Ammon's horn (tissue), 1 donor: ENCODE measurements around the gene SH2D3C.
A peak's percentile ranks its signal among the peaks of the same experiment; 100 is the strongest.

ENCODE experiments used
- DNase-seq: peaks from one replicate; pipeline ENCODE4 v3.0.0-alpha.2; 2016; ENCODE audit warnings: low spot score

SH2D3C gene

DNA sequence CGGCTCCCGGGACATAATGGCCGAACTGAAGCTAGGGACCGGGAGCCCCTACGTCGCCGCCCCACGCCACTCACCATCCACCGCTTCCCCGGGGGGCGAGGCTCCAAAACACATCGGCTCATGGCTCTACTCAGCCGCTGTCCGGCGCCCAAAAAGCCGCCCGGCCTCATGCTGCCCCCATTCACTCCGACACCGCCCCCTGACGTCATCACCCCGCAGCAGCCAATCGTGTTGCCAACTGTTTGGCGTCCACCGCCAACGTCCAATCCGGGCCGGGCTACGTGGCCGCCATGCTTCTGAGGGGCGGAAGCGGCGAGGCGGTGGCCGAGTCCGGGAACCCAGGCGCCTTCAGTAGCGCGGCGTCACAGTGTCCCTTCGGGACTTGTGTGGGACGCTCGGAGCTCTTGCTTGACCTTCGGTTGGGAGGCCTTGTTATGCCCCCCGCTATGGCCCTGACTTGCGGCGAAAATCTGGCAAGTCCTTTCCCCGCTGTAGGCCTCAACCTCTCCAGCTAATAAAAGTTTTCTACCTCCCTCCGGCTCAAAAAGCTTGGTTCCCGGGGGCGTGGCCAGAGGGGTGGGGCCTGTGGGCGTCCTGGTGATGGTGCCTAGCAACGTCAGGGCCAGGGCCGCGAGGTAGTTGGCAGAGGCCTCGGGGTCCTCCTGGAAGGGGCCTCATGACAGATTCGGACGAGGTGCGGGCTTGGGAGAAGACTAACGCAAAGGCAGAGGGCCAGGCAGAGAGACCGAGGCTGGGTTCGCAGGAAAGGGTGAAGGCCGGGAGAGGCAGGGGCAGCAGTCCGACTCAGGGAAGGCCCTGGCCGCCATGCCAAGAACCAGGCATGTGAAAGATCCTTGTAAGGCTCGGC is 62.8 kb downstream of the SH2D3C start, which contains the start of the genes PTRH1 and TTC16:
PTRH1 (minus strand) TSS at position 194 of the 868 bp plus-strand sequence; CDS start at position 170, 24 bp downstream.
TTC16 (plus strand) TSS at position 610 of the 868 bp plus-strand sequence; CDS start at position 677, 67 bp downstream.
- peak; percentile 99 for DNase-seq

DNA sequence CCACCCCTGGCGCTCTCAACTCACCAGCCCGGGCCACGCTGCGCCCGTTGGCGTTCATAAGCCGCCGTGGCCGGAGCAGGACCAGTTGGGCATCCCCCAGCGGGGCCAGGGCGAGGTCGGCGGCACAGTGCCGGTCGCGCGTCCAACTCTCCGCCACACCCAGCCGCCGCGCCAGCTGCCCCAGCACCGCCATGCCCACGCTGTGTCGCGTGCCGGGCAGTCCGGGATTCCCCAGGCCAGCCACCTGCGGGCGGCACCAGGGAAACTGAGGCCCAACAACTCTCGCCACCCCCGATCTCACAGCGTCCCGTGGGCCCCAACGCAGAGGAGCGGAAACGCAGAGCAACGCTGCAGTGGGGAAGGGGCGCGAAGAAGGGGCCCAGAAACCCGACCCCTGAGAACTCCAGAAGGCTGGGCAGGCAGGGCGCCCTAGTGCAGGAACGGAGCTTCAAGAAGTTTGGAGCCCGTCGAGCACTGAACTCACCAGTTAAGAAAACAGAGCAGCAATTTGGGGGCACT is 63.5 kb downstream of the SH2D3C start:
- no peak for DNase-seq

DNA sequence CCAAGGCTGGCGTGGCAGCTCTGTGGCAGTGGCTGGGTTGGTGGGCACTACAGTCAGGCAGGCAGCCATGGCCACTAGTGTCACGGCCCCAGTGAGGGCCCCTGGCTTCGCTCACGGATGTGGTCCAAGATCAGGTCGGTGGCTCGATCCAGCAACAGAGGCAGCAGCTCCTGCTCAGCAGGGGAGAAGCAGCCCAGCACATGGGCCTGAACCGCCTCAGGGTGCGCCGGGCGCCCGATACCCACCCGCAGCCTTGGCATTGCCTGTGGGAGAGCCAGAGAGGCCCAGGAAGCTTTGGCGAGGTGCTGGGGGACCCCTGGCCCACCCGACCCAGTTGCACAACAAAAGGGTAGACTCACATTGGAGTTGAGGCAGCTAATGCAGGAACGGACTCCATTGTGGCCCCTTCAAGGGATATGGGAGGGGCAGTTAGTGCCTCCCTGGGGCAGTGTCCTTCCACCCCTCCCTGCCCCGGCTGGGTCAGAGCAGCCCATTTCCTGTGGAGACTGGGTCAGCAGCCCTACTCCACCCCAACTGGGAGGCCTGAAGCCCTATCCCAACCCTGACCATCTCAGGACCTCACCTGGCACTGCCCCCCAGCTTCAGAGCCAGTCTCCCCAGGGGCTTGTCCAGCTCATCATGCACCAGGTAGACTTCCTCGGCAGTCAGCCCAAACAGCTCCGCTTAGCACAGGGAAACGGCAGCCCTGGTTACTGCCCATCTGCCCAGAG is 64.3 kb downstream of the SH2D3C start:
- no peak for DNase-seq

DNA sequence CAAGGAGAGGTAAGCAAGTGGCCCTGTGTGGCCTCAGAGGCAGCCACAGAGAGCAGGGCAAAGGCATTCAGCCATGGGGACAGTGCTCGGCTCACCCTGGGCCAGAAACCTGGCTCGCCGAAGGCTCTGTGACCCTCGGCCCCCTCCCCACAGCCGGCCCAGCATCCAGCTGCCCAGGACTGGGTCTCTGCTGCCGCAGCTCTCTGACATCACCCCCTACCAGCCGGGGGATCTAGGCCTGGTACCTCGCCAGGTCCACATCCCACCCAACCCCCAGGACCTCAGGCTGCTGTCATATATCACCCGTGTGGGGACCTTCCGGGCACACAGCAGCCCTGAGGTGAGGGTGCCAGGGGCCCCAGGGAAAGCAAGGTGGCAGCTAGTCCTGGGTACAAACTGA is 65.6 kb downstream of the SH2D3C start:
- no peak for DNase-seq

DNA sequence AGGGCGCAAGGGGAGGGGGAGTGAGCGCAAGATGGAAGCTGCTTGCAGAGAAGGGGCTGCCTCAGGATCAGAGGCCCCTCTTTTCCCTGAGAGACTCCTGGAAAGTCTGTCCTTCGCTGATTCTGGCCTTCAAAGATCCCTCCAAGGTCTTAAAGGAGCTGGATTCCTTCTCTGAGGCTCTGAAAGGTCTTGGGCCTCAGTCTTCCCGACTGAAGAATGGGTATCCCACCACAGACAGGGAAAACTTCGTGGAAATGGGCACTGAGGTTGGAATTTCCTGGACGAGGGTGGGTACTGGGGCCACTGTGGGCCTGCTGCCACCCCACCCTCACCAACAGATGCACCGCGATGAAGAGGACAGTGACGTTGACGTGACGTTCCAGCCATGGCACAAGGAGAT is 66.1 kb downstream of the SH2D3C start:
- no peak for DNase-seq

DNA sequence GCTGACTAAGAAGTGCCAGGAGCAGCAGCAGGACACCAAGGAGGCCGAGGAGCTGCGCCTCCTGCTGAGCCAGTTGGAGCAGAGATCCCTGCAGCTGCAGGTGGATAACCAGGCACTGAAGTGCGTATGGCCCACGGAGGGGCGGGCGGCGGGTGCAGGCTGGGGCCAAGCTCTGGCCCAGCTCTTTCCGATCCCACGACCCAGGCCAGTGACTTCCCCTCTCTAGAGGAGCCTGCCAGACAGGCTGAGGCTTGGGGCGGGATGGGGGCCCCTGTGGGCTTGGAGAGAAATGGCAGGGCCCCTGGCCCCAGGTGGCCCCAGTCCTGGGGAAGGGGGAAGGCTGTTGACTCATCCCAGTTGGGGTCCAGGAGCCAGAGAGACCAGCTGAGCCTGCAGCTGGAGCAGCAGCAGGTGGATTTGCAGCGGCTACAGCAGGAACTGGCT is 66.6 kb downstream of the SH2D3C start:
- no peak for DNase-seq

DNA sequence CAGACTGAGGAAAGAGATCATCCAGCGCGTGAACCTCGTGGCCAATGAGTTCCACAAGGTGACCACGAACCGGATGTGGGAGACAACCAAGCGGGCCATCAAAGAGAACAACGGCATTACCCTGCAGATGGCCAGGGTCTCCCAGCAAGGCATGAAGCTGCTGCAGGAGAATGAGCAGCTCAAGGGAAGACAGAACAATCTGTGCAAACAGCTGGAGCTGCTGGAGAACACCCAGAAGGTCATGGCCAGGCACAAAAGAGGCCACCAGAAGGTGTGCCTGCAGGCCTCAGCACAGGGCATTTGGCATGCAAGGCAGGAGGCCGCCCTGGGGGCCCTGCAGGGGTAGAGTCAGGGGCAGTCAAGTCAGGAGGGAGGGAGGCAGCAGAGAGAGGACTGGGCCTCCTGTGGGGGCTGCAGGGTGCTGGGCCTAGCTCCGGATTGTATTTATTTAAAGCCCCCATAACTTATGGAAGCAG is 67.2 kb downstream of the SH2D3C start:
- no peak for DNase-seq

DNA sequence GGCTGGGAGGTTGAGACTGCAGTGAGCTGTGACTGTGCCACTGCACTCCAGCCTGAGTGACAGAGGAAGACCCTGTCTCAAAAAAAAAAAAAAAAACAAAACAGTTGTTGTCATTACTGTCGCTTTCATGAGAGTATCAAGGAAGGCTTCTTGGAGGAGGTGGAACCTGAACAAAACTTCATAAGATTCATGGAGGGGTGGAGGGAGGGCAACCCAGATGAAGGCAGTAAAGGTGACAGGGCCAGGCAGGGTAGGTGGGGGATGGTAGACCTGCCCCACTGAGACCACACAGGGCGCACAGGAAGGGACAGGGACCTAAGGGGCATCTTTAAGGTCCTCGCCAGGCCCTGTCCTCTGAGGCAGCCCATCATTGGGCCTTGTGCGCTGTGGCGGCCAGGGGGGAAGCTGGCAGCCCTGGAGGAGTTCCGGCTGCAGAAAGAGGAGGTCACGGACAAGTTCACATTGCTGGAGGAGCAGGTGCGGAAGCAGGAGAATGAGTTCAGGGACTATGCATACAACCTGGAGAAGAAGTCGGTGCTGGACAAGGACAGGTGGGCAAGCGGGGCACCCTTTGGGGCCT is 68.2 kb downstream of the SH2D3C start:
- no peak for DNase-seq

DNA sequence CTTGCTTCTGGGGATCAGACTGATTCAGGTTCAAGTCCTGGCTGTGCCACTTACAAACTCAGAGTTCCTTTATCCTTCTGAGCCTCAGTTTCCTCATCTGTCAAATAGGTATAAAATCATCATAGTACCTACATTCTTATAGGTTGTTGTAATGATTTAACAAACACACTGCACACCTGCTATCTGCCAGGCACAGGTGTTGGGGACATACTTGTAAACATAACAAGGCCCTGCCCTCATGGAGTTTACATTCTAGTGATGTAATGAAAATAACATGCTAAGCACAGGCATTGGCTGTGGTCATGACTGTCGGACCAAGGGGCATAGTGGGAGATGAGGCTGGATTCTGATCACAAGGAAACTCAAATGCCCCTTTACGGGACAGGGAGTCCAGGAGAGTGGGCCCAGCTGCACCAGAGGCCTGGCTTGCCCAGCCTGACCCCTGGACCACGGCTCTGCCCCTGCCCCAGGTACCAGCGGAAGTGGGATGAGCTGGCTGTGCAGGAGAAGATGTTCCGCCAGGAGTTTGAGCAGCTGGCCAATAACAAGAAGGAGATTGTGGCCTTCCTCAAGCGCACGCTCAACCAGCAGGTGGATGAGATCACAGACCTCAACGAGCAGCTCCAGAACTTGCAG is 69.4 kb downstream of the SH2D3C start:
- no peak for DNase-seq

DNA sequence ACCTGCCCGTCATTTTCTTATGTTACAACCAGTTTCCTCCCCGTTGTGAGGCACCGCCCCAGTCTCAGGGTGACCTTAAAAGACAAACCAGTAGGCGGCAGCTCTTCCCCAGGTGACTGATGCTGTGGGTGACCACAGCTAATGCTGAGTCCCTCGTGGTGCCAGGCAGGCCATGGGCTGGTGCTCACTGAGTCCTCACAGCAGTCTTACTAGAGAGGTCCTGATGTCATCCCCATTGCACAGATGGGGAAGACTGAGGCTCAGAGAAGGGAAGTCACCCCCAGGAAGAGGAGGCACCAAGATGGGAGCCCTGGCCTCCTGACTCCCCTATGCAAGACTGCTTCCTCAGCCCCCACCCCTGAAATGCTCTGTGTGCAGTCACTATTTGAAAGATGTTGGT is 70.7 kb downstream of the SH2D3C start:
- DNase-seq: no peak

DNA sequence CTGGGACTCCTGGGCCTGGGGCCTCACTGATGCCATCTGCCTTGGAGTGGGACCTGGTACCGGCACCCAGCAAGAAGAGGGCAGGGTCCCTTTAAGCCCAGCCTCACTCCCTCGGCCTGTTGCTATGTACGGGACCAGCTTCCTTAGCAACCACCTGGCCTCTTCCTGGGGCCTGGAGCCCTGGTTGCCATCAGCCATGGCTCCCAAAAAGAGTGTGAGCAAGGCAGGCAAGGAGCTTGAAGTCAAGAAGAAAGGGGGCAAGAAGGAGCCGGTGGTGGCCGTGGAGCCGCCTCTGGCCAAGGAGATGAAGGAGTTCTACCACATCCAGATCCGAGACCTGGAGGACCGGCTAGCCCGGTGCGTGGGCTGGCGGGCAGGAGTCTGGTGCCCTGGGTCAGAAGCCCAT is 71.6 kb downstream of the SH2D3C start, which contains the start of gene CFAP157:
CFAP157 (plus strand) TSS at position 153 of the 406 bp plus-strand sequence; CDS start at position 197, 44 bp downstream.
- no peak for DNase-seq

DNA sequence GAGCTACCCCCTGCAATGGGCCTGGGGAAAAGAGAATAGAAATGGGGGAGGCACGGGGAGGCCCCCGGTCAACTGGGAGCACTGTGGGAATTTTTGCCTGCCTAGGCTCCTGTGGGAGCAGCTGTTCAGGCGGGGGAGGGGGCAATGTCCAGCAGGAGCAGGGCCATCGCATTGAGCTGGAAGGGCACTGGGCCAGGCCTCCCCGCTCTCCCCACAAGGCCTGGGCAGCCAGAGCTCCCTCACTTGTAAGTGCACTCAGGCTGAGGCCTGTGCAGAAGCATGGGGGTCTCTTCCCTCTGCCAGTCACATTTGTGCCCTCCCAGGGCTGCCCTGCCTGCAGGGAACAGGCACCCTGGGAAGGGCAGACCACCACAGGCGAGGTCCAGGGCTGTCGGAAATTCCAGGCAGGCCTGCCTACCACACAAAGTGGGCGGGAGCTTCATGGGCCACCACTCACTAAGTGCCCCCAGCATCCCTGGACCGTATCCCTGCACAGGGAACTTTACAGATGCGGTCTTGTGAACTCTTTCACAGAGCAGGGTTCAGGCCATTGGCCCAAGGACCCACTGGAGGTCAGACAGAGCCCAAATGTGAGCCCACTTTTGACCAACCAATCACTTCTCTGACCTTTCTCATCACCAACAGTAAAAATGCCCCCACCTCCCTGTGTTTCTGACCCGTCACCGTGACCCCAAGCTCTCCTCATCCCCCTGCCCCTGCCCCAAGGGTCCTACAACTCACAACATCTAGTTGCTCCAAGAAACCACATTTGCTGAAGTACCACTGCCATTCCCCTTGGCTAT is 72.7 kb downstream of the SH2D3C start:
- DNase-seq: no peak

DNA sequence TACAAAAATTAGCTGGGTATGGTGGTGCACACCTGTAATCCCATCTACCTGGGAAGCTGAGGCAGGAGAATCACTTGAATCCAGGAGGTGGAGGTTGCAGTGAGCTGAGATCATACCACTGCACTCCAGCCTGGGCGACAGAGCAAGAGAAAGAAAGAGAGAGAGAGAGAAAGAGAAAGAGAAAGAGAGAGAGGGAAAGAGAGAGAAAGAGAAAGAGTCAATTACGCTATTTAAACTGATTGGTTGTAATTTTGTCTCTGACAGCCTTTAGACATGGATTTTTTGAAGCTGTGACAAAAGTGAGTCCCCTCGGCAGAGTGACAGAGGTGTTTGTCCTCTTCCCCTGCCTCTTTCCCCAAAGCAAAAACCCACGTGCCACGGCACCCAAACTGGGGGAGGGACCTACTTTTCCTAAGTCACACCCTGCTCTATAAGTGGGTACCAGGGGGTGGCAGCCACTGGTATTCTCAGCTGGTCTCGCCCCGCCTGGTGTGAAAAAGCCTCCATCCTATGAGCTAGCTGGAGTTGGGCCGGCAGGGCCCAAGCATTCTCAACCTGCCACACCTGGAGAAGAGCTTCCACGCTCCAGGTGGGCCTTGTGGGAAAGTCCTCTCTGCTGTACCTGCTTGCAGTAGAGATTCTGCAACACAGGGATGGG is 75.0 kb downstream of the SH2D3C start:
- DNase-seq: no peak

DNA sequence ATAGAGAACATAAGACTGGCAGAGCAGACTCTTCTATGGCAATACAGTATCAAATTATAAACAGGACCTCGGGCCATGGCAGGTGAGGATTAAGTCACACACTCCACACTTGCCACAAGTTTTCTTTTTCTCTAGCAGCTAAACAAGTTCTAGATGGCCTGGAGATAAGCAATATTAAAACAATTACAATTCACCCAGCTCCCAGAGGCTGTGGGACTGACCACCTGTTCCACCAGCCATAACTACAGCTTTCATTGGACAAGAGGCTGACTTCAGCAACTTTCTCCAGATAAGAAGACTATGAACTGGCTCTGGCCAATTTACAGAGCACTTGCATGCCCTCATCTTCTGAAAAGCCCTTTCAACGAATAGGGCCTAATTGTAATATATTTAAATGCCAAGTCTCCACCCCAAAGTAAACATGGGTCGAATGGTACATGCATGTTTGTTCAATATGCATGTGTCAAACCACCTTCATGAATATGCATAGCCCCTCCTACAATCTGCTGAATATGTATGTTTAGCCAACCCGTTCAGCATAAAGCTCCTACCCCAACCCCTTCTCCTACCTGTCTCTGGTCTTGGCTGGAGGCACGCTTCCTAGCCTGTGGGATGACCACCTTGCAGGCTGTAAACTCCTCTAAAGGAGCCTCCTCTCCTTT is 77.7 kb downstream of the SH2D3C start:
- DNase-seq: no peak

DNA sequence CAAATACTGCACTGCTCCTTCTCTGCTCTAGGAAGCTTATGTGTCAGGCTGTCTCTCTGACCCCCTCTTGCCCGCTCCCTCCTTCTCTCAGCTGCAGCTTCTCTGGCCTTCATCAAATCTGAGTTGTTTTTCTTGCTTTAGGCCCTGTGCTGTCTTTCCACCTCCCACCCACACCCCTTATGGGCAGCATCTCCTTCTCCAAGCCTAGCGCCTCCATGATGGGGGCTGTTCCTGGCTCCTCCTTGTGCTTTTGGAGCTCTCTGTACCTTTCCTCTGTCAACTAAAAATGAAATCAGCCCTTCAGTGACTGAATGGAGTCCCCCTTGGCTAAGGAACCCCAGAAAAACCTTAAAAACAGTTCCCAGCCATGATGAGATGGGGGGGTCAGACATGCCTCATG is 78.3 kb downstream of the SH2D3C start:
- no peak for DNase-seq

DNA sequence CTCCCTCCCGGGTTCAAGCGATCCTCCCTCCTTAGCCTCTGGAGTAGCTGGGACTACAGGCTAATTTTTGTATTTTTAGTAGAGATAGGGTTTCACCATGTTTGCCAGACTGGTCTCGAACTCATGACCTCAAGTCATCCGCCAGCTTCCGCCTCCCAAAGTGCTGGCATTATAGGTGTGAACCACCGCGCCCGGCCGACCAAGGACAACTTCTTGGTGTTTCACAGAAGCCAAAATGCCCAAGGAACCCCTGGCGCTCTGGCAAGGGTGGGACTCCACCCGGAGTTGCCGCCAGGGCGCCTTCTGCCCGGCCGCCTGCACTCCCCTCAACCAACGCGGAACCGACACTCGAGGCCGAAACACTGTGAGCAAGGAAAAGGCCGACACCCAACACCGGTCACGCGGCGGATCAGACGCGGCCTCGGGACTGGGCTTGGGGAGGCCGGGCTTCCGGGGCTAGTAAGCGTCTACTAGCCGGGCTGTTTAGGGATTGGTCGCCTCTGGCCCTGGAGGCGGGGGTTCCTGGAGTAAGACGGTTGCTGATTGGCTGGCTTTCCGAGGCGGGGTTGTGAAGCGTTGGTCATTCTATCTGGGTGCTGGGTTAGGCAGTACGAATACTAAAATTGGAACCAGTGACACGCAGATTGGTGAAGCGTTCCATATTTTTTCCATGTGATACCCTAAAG is 79.3 kb downstream of the SH2D3C start:
- DNase-seq: peak; percentile 98

DNA sequence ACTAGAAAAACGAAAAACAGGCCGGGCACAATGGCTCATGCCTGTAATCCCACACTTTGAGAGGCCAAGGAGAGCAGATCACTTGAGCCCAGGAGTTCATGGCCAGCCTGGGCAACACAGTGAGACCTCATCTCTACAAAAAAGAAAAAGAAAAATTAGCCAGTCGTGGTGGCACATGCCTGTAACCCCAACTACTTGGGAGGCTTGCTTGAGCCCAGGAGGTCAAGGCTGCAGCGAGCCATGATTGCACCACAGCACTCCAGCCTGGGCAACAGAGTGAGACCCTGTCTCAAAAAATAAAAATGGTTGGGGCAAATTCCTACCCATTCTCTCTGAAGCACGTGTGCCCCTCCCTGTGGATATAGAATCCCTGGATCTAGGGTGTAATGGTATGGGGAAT is 80.1 kb downstream of the SH2D3C start:
- DNase-seq: no peak

DNA sequence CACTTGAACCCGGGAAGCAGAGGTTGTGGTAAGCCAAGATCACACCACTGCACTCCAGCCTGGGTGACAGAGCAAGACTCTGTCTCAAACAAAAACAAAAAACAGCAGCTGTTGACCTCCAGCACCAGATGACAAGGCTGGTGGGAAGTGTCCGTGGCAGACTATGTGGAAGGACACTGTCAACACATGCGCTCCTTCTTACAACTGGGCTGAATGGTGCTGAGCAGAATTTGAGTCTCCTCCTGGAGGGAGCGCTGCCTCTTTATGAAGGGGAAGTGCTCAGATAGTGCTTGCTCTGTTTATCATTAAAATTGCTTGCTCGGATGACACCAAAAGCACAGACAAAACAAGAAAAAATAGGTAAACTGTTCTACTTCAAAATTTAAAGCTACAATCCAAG is 80.9 kb downstream of the SH2D3C start:
- no peak for DNase-seq
